ENCODE data around the gene PARD6G.
"Not testable (repeated sequence)": the region's sequence is repeated elsewhere in the genome, so short reads cannot be mapped to it uniquely, and the experiment has no call there.

PARD6G gene

DNA sequence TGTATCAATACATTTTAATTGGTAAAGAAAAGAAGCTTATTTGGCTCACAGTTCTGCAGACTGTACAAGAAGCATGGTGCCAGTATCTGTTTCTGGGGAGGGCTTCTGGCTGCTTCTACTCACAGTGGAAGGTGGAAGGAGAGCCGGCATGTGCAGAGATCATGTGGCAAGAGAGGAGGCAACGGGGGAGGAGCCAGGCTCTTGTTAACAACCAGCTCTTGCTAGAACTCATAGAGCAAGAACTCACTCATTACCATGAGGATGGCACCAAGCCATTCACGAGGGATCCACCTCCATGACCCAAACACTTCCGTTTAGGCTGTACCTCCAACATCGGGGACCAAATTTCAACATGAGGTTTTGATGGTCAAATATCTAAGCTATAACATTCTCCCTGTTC is 7.5 kb downstream of the PARD6G start:
- DNase-seq (ENCODE audit: extremely low read depth, low read depth): no peak
- TF ChIP-seq, protein P1, sequence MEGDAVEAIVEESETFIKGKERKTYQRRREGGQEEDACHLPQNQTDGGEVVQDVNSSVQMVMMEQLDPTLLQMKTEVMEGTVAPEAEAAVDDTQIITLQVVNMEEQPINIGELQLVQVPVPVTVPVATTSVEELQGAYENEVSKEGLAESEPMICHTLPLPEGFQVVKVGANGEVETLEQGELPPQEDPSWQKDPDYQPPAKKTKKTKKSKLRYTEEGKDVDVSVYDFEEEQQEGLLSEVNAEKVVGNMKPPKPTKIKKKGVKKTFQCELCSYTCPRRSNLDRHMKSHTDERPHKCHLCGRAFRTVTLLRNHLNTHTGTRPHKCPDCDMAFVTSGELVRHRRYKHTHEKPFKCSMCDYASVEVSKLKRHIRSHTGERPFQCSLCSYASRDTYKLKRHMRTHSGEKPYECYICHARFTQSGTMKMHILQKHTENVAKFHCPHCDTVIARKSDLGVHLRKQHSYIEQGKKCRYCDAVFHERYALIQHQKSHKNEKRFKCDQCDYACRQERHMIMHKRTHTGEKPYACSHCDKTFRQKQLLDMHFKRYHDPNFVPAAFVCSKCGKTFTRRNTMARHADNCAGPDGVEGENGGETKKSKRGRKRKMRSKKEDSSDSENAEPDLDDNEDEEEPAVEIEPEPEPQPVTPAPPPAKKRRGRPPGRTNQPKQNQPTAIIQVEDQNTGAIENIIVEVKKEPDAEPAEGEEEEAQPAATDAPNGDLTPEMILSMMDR (IDR thresholded peaks at IDR 0.05; ENCODE audit: low read depth, low read length): no peak

- no peak for DNase-seq (ENCODE audit: extremely low read depth, low read depth)
- TF ChIP-seq, protein P1 (IDR thresholded peaks at IDR 0.05; ENCODE audit: low read depth, low read length): no peak
These were observed 8.6 kb downstream of the PARD6G start for GRCh38 chr18:80238651-80239260.

DNA sequence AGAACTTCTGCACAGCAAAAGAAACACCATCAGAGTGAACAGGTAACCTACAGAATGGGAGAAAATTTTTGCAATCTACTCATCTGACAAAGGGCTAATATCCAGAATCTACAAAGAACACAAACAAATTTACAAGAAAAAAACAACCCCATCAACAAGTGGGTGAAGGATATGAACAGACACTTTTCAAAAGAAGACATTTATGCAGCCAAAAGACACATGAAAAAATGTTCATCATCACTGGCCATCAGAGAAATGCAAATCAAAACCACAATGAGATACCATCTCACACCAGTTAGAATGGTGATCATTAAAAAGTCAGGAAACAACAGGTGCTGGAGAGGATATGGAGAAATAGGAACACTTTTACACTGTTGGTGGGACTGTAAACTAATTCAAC is 9.8 kb downstream of the PARD6G start:
- not testable (repeated sequence) for DNase-seq (ENCODE audit: extremely low read depth, low read depth)

DNA sequence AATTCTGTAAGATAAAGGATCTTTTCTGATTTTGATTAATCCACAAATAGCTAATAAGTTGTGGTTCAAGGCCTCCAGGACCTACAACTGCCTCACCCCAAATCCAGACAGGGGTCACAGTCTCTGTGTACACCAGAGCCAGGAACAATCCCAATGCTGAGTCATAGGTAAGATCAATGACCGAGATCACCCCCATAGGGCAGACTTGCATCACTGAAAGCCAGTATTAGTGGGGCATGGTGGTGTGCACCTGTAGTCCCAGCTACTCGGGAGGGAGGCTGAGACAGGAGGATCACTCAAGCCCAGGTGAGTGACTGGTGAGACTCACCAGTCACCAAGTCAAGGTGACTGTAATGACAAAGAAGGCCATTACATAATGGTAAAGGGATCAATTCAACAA is 12.9 kb downstream of the PARD6G start:
- TF ChIP-seq, protein P1 (IDR thresholded peaks at IDR 0.05; ENCODE audit: low read depth, low read length): no peak
- DNase-seq (ENCODE audit: extremely low read depth, low read depth): no peak

GRCh38 chr18:80233899-80234298 is 13.4 kb downstream of the PARD6G start:
- TF ChIP-seq, protein P1 (IDR thresholded peaks at IDR 0.05; ENCODE audit: low read depth, low read length): no peak
- no peak for DNase-seq (ENCODE audit: extremely low read depth, low read depth)

DNA sequence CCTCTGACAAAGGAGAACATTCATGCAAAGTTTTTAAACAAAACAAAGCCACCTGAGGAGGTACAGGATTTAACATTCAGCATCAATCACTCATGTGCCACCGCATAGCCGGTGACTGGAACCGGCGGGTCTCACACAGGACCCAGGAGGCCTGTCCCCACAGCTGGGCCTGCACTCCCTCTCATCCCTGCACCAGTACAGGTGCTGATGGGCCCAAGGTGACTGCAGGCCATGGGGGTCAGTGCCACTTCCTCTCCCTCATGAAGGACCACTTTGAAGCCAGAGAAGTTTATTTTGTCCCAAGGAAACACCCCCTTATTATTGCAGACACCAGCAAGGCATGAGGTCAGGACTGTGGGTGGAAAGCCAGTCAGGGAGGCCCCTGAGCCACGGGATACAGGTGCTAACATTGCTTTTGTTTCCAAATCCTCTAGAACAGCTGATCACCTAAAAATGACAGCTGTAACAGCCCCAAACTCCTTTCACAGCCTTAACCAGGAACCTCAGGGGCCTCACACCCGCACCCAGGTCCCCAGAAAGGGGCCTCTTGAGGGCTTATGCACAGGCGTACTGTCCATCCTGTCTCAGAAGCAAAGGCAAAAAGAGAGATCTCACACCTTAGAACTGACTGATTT is 14.0 kb downstream of the PARD6G start:
- DNase-seq (ENCODE audit: extremely low read depth, low read depth): no peak
- TF ChIP-seq, protein P1 (IDR thresholded peaks at IDR 0.05; ENCODE audit: low read depth, low read length): no peak

DNA sequence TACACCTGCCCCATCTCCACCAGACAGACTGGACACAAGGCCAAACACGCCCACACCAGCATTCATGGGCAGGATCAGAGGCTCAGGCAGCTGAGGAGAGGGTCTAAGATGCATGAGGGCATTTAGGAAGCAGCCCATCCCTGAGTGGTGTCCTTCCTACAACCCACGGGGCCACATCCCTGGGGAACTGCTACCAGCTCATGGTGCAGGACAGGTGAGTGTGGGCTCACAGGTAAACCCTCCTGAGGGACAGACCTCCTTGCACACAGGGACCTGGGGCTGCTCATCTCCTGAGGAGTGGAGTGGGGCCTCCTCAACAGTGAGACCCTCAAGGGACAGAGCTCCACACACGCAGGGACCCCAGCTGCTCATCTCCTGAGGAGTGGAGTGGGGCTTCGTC is 14.6 kb downstream of the PARD6G start:
- TF ChIP-seq, protein P1 (IDR thresholded peaks at IDR 0.05; ENCODE audit: low read depth, low read length): no peak
- no peak for DNase-seq (ENCODE audit: extremely low read depth, low read depth)

- TF ChIP-seq, protein P1 (IDR thresholded peaks at IDR 0.05; ENCODE audit: low read depth, low read length): no peak
- DNase-seq (ENCODE audit: extremely low read depth, low read depth): no peak
These were observed 15.3 kb downstream of the PARD6G start for GRCh38 chr18:80232030-80232429.
